ENCODE measurements around the gene PRCD.
"Not testable (repeated sequence)": the region's sequence is repeated elsewhere in the genome, so short reads cannot be mapped to it uniquely, and the experiment has no call there.

The PRCD gene

GRCh38 chr17:76528528-76529223 is 11.2 kb upstream of the PRCD start:
- DNase-seq = no peak

GRCh38 chr17:76529224-76530094 is 10.4 kb upstream of the PRCD start:
- DNase-seq = no peak

GRCh38 chr17:76530095-76530723 is 9.6 kb upstream of the PRCD start:
- no peak for DNase-seq

- no peak for DNase-seq
Measured at GRCh38 chr17:76530811-76531485, 8.9 kb upstream of the PRCD start.

GRCh38 chr17:76531486-76532038 is 8.3 kb upstream of the PRCD start:
- no peak for DNase-seq

GRCh38 chr17:76532072-76532651 is 7.7 kb upstream of the PRCD start:
- no peak for DNase-seq

- not testable (repeated sequence) for DNase-seq
Measured at GRCh38 chr17:76533640-76534359, 6.0 kb upstream of the PRCD start.

GRCh38 chr17:76534831-76535732 is 4.8 kb upstream of the PRCD start:
- DNase-seq = no peak

- no peak for DNase-seq
Measured at GRCh38 chr17:76535788-76536510, 3.9 kb upstream of the PRCD start.

GRCh38 chr17:76536511-76537287 is 3.1 kb upstream of the PRCD start:
- DNase-seq = no peak

GRCh38 chr17:76537288-76537577 is 2.6 kb upstream of the PRCD start:
- DNase-seq = no peak

- no peak for DNase-seq
Measured at GRCh38 chr17:76537578-76538280, 2.1 kb upstream of the PRCD start, which contains the start of gene CYGB. TSS of gene CYGB (minus strand) at chr17:76537709. CDS start at chr17:76537542, 167 bp downstream.

- DNase-seq = no peak
Measured at GRCh38 chr17:76538281-76538931, 1.4 kb upstream of the PRCD start.

GRCh38 chr17:76538941-76539570 is 788 bp upstream of the PRCD start:
- no peak for DNase-seq

- DNase-seq = no peak
Measured at GRCh38 chr17:76540381-76541300, 797 bp downstream of the PRCD start.

- DNase-seq = no peak
Measured at GRCh38 chr17:76541739-76542454, 2.1 kb downstream of the PRCD start.
